ENCODE measurements around the gene SNX9. TPM values are rescaled to one million over a fixed set of nuclear protein-coding genes. Genes with fewer than 3 reads are reported as not detected.

SNX9 gene
- total RNA-seq, 1 experiment from 2014 or later = 27.4 TPM

DNA sequence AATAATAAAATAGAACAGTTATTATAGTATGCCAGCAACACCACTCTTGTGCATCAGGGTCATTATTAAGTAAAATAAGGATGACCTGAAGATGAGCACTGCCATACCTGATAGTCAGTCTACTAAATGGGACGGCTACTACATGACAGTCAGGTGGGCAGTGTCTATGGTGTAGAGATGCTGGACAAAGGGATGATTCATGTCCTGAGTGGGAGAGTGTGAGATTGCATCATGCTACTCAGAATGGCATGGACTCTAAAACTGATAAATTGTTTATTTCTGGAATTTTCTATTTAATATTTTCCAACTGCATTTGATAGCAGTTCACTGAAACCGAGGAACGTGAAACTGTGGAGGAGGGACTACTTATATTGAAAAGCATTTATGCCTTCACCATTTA is 38.8 kb downstream of the SNX9 start:
- TF ChIP-seq, protein P1, sequence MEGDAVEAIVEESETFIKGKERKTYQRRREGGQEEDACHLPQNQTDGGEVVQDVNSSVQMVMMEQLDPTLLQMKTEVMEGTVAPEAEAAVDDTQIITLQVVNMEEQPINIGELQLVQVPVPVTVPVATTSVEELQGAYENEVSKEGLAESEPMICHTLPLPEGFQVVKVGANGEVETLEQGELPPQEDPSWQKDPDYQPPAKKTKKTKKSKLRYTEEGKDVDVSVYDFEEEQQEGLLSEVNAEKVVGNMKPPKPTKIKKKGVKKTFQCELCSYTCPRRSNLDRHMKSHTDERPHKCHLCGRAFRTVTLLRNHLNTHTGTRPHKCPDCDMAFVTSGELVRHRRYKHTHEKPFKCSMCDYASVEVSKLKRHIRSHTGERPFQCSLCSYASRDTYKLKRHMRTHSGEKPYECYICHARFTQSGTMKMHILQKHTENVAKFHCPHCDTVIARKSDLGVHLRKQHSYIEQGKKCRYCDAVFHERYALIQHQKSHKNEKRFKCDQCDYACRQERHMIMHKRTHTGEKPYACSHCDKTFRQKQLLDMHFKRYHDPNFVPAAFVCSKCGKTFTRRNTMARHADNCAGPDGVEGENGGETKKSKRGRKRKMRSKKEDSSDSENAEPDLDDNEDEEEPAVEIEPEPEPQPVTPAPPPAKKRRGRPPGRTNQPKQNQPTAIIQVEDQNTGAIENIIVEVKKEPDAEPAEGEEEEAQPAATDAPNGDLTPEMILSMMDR (IDR thresholded peaks at IDR 0.05; ENCODE audit: insufficient read depth in 1 of 2, low read depth in 1 of 2, low read length in 1 of 2, severe bottlenecking in 1 of 2, unreplicated experiment in 1 of 2) = no peak
- Mint-ChIP-seq H3K27ac (ENCODE audit: unreplicated experiment) (no peak overlapping the region), H3K27me3 (ENCODE audit: insufficient read depth, unreplicated experiment) (no peaks in the 10 kb centered on the region), H3K9me3 (ENCODE audit: unreplicated experiment) (no peaks in the 10 kb centered on the region), H3K4me1 (ENCODE audit: low read depth, unreplicated experiment) (peaks cover 28% of the 10 kb centered on the region), H3K4me3 (ENCODE audit: unreplicated experiment) (no peak overlapping the region), H3K36me3 (ENCODE audit: insufficient read depth, unreplicated experiment) (no peaks in the 10 kb centered on the region)
- DNase-seq = no peak
- no peaks in the 10 kb centered on the region for H3K27me3 ChIP-seq (replicated peaks; ENCODE audit: control insufficient read depth, insufficient read depth, low read length)
- POLR2A ChIA-PET = no interaction called here
- H3K4me1 ChIP-seq = no peaks in the 10 kb centered on the region
- CTCF ChIA-PET = no interaction called here
- no peak overlapping the region for H3K4me3 ChIP-seq (ENCODE audit: low read depth, low read length)
- H3K36me3 ChIP-seq (ENCODE audit: control insufficient read depth, insufficient read depth, low read length) = no peaks in the 10 kb centered on the region
- intact Hi-C loops (cut with micrococcal nuclease; ENCODE audit: unreplicated experiment) = no loop called here
- no peaks in the 10 kb centered on the region for H3K9me3 ChIP-seq
- BruUV-seq (replicated peaks) = no TSS peak

DNA sequence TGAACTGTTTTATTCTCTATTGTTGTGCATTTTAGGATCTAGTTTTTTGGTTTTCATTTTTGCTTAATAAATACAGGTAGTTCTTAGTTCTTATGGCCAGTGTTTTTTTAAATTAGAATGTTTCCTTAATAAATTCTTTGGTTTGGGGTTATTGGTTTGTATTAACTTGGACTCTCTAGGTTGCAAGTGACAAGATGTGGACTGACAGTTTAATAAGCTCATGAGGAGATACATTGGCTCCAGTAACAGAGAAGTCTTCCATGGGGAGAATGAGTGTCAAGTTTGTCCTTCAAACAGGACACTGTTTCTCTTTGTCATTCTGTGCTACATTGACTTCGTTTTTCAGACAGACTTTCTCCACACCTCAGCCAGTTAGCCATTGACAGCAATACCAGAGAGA is 39.7 kb downstream of the SNX9 start:
- DNase-seq = no peak
- Histone ChIP-seq H3K4me1 (no peaks in the 10 kb centered on the region), H3K36me3 (ENCODE audit: control insufficient read depth, insufficient read depth, low read length) (no peaks in the 10 kb centered on the region), H3K4me3 (ENCODE audit: low read depth, low read length) (no peak overlapping the region), H3K9me3 (no peaks in the 10 kb centered on the region), H3K27me3 (replicated peaks; ENCODE audit: control insufficient read depth, insufficient read depth, low read length) (no peaks in the 10 kb centered on the region)
- no peak overlapping the region for H3K27ac Mint-ChIP-seq (ENCODE audit: unreplicated experiment)
- ChIA-PET CTCF (interaction anchor here (1.2 kb wide), 1 partner anchor 11 kb away, joined by 4 read pairs; no protein-coding TSS in a partner anchor), POLR2A (no interaction called here)
- no peaks in the 10 kb centered on the region for H3K27me3 Mint-ChIP-seq (ENCODE audit: insufficient read depth, unreplicated experiment)
- no peaks in the 10 kb centered on the region for H3K36me3 Mint-ChIP-seq (ENCODE audit: insufficient read depth, unreplicated experiment)
- no peaks in the 10 kb centered on the region for H3K9me3 Mint-ChIP-seq (ENCODE audit: unreplicated experiment)
- intact Hi-C loops (cut with micrococcal nuclease; ENCODE audit: unreplicated experiment) = no loop called here
- peaks cover 28% of the 10 kb centered on the region for H3K4me1 Mint-ChIP-seq (ENCODE audit: low read depth, unreplicated experiment)
- no peak overlapping the region for H3K4me3 Mint-ChIP-seq (ENCODE audit: unreplicated experiment)
- TF ChIP-seq, protein P1 (IDR thresholded peaks at IDR 0.05; ENCODE audit: insufficient read depth in 1 of 2, low read depth in 1 of 2, low read length in 1 of 2, severe bottlenecking in 1 of 2, unreplicated experiment in 1 of 2) = no peak
- no TSS peak for BruUV-seq (replicated peaks)

DNA sequence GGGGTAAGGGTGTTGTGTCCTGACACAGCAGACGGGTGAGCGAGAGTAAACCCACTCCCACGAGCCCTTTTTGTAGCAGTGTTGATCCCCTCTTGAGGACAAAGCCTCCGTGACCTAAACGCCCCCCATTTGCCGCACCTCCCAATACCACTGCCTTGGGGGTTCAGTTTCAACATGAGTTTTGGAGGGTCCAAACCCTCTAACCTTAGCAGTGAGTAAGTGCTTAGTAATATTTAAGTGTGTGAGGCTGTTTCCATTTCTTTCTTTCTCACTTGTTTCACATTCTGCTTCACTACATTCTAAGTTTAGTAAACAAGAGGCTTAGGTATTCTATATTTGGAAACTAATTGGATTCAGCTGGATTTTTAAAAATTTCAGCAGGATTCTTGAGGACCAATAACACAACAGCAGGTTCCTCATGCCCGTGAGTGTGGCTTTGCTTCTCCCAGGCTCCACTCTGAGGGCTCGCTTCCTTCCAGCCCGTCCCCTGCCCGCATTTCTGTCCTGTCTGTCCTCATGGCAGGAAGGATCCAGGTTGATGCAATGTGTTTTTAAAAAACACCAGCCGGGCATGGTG is 41.2 kb downstream of the SNX9 start:
- H3K27me3 Mint-ChIP-seq (ENCODE audit: insufficient read depth, unreplicated experiment) = no peaks in the 10 kb centered on the region
- Histone ChIP-seq H3K4me1 (no peaks in the 10 kb centered on the region), H3K36me3 (ENCODE audit: control insufficient read depth, insufficient read depth, low read length) (peaks cover 1% of the 10 kb centered on the region; the same call in 1 of the 2 replicates), H3K9me3 (no peaks in the 10 kb centered on the region), H3K4me3 (ENCODE audit: low read depth, low read length) (no peak overlapping the region), H3K27me3 (replicated peaks; ENCODE audit: control insufficient read depth, insufficient read depth, low read length) (no peaks in the 10 kb centered on the region)
- no peaks in the 10 kb centered on the region for H3K9me3 Mint-ChIP-seq (ENCODE audit: unreplicated experiment)
- CTCF ChIA-PET = interaction anchor here (0.7 kb wide), 1 partner anchor 9 kb away, joined by 6 read pairs; no protein-coding TSS in a partner anchor
- H3K36me3 Mint-ChIP-seq (ENCODE audit: insufficient read depth, unreplicated experiment) = no peaks in the 10 kb centered on the region
- BruUV-seq (replicated peaks) = no TSS peak
- no peak overlapping the region for H3K27ac Mint-ChIP-seq (ENCODE audit: unreplicated experiment)
- intact Hi-C loops (cut with micrococcal nuclease; ENCODE audit: unreplicated experiment) = no loop called here
- peaks cover 20% of the 10 kb centered on the region for H3K4me1 Mint-ChIP-seq (ENCODE audit: low read depth, unreplicated experiment)
- POLR2A ChIA-PET = no interaction called here
- DNase-seq = no peak
- H3K4me3 Mint-ChIP-seq (ENCODE audit: unreplicated experiment) = no peak overlapping the region
- TF ChIP-seq, protein P1 (IDR thresholded peaks at IDR 0.05; ENCODE audit: insufficient read depth in 1 of 2, low read depth in 1 of 2, low read length in 1 of 2, severe bottlenecking in 1 of 2, unreplicated experiment in 1 of 2) = no peak

Data from Caco-2 (cell line).